Measurements from ENCODE around the gene NPBWR2. TPM values are rescaled to one million over a fixed set of nuclear protein-coding genes. Genes with fewer than 3 reads are reported as not detected.
A peak's percentile ranks its signal among the peaks of the same experiment; 100 is the strongest.

The NPBWR2 gene
- total RNA-seq, 3 donors from 2014 or later (not counting 1 experiment from before 2014, with no cell fraction given): not detected

DNA sequence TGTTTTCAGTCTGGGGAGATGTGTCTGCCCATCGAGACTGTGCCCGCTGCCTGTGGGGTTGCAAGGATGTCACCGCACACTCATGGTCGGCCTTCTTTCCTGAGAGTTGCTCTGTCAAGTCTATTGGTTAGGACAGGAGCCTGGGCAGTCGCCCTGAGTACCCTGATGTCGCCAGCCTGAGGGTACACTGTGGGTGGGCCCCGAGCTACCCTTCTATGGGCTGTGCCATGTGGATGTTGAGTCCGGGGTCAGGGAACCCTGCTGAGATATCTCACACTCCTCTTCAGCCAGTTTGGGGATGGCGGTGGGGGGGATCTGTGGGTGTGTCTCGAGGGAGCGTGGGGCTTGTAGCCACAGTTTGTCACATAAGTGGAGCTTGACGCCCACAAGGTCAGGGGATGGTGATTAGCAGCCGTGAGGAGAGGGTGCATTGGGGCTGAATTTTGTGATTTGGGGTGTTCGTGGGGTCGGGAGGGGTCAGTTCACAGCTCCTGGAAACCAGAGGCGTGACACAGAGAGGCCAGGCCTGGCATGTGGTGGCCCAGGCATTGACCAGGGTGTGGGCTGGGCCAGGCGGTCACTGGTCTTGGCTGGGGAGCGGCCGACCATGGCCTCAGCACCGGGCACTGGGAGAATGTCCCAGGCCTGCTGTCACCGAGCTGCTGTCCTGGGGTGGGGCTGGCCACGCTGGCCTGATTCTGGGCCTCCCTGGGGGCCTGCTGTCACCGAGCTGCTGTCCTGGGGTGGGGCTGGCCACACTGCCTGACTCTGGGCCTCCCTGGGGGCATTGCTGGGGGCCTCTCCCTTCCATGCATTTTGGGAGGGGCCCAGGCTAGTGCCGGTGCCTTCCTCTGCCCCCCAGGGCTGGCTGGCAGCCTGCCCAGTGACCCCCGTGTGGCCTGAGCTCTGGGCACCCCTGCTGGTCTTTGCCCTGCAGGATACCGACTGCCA lies 1.6 kb upstream of the NPBWR2 start:
- WGBS (ENCODE audit: insufficient coverage): 84% methylated on average over 26 of the region's 26 CpGs
- no peaks in the 10 kb centered on the region for H3K36me3 Mint-ChIP-seq
- Histone ChIP-seq H3K9me3 (ENCODE audit: control insufficient read depth, insufficient read depth, low read length) (no peaks in the 10 kb centered on the region), H3K36me3 (ENCODE audit: control insufficient read depth, insufficient read depth, low read length) (no peaks in the 10 kb centered on the region), H3K27me3 (ENCODE audit: control insufficient read depth, insufficient read depth, low read length) (no peaks in the 10 kb centered on the region), H3K27ac (ENCODE audit: low read length) (no peak overlapping the region), H3K4me3 (ENCODE audit: low read length) (no peak overlapping the region), H3K4me1 (ENCODE audit: control insufficient read depth, insufficient read depth, low read length) (peaks cover 10% of the 10 kb centered on the region)
- peaks cover 0 to 9% of the 10 kb centered on the region in 2 donors for H3K27me3 Mint-ChIP-seq (ENCODE audit: low read depth in 2 of 2)
- TF ChIP-seq, protein P1, sequence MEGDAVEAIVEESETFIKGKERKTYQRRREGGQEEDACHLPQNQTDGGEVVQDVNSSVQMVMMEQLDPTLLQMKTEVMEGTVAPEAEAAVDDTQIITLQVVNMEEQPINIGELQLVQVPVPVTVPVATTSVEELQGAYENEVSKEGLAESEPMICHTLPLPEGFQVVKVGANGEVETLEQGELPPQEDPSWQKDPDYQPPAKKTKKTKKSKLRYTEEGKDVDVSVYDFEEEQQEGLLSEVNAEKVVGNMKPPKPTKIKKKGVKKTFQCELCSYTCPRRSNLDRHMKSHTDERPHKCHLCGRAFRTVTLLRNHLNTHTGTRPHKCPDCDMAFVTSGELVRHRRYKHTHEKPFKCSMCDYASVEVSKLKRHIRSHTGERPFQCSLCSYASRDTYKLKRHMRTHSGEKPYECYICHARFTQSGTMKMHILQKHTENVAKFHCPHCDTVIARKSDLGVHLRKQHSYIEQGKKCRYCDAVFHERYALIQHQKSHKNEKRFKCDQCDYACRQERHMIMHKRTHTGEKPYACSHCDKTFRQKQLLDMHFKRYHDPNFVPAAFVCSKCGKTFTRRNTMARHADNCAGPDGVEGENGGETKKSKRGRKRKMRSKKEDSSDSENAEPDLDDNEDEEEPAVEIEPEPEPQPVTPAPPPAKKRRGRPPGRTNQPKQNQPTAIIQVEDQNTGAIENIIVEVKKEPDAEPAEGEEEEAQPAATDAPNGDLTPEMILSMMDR (IDR thresholded peaks at IDR 0.05): no peak
- no peaks in the 10 kb centered on the region for H3K9me3 Mint-ChIP-seq
- peaks cover 0 to 11% of the 10 kb centered on the region in 2 donors for H3K4me1 Mint-ChIP-seq
- ATAC-seq (no peak), DNase-seq (no peak)
- intact Hi-C loops (cut with micrococcal nuclease): no loop called here
- no peak overlapping the region for H3K27ac Mint-ChIP-seq
- H3K4me3 Mint-ChIP-seq: no peak overlapping the region

DNA sequence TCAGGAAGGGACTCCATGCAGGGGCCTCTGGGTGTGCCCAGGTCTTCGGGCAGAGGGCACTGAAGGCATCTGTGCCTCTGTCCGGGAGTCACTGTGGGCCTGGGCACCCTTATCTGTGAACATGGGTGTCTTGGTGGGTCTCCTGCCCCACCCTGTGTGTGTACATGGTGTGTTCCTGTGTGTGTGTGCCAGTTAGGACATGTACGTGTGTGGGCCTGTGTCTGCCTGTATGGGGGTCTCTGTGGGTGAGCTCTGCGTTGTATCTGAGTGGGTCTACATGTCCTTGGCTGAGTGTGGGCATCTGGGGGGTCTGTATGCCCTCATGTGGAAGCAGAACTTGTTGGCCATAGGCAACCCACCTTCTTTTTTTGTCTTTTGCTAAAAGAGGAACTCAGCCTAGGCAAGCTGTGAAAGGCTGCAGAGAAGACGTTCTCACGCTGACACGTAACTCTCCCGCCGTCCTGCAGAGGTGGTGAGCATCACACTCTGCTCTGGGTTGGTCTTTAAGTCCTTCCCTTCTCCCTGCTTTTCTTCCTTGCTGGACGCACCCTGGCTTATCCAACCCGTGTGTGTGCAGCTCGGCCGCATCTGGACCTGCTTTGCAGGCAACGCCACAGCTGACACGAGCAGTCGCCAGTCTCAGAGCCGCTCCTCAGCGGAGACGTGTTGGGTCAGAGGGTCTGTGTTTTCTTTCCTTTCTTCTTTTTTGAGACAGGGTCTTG lies 532 bp upstream of the NPBWR2 start:
- Histone ChIP-seq H3K9me3 (ENCODE audit: control insufficient read depth, insufficient read depth, low read length) (no peaks in the 10 kb centered on the region), H3K27me3 (ENCODE audit: control insufficient read depth, insufficient read depth, low read length) (peaks cover 4% of the 10 kb centered on the region), H3K36me3 (ENCODE audit: control insufficient read depth, insufficient read depth, low read length) (no peaks in the 10 kb centered on the region), H3K4me1 (ENCODE audit: control insufficient read depth, insufficient read depth, low read length) (peaks cover 10% of the 10 kb centered on the region), H3K27ac (ENCODE audit: low read length) (peak overlapping the region; percentile 49), H3K4me3 (ENCODE audit: low read length) (no peak overlapping the region)
- no peak overlapping the region for H3K27ac Mint-ChIP-seq
- H3K36me3 Mint-ChIP-seq: no peaks in the 10 kb centered on the region
- DNase-seq (peak in 1 of 2 donors; percentile 13), ATAC-seq (no peak)
- no peak overlapping the region for H3K4me3 Mint-ChIP-seq
- 46% methylated on average over 19 of the region's 19 CpGs for WGBS (ENCODE audit: insufficient coverage)
- TF ChIP-seq, protein P1 (IDR thresholded peaks at IDR 0.05): no peak
- peaks cover 5 to 19% of the 10 kb centered on the region in 2 donors for H3K27me3 Mint-ChIP-seq (ENCODE audit: low read depth in 2 of 2)
- no peaks in the 10 kb centered on the region for H3K9me3 Mint-ChIP-seq
- intact Hi-C loops (cut with micrococcal nuclease): no loop called here
- H3K4me1 Mint-ChIP-seq: peaks cover 0 to 11% of the 10 kb centered on the region in 2 donors

DNA sequence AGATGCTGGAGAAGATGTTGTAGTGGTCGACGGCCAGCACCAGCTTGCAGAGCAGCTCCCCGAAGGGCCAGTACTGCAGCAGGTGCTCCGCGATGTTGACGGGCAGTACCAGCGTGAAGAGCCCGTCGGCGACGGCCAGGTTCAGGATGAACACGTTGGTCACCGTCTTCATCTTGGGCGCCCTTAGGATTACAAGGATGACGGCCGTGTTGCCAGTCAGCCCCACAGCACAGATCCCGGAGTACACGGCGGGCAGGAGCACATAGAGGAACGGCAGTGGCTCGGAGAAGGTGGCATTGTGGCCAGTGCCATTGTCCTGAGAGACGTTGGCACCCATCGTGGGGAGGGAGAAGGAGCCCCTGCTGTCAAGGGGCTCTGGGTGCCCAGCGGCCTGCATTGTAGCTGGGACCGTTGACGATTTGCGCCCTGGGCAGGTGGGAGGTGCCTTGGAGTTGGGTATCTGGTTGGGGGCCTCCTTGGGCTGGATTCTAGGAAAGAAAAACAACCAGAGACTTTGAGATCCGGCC lies 867 bp downstream of the NPBWR2 start:
- H3K4me1 ChIP-seq (ENCODE audit: control insufficient read depth, insufficient read depth, low read length): peaks cover 23% of the 10 kb centered on the region

More for the DNA sequence above, 867 bp downstream of the NPBWR2 start:
- Mint-ChIP-seq H3K27ac (no peak overlapping the region), H3K27me3 (ENCODE audit: low read depth in 2 of 2) (peaks cover 7 to 24% of the 10 kb centered on the region in 2 donors), H3K4me1 (peaks cover 0 to 18% of the 10 kb centered on the region in 2 donors), H3K4me3 (no peak overlapping the region), H3K36me3 (no peaks in the 10 kb centered on the region), H3K9me3 (no peaks in the 10 kb centered on the region)
- TF ChIP-seq, protein P1 (IDR thresholded peaks at IDR 0.05): no peak
- ATAC-seq: no peak
- intact Hi-C loops (cut with micrococcal nuclease): no loop called here
- H3K9me3 ChIP-seq (ENCODE audit: control insufficient read depth, insufficient read depth, low read length): no peaks in the 10 kb centered on the region
- H3K4me3 ChIP-seq (ENCODE audit: low read length): no peak overlapping the region
- H3K27me3 ChIP-seq (ENCODE audit: control insufficient read depth, insufficient read depth, low read length): peaks cover 12% of the 10 kb centered on the region
- H3K27ac ChIP-seq (ENCODE audit: low read length): no peak overlapping the region
- 95% methylated on average over 28 of the region's 28 CpGs for WGBS (ENCODE audit: insufficient coverage)
- peak in 1 of 2 donors; percentile 14 for DNase-seq
- no peaks in the 10 kb centered on the region for H3K36me3 ChIP-seq (ENCODE audit: control insufficient read depth, insufficient read depth, low read length)

Data from natural killer cell (primary cell).